Measurements from ENCODE around the gene MAPKAPK2.

Gene MAPKAPK2

DNA sequence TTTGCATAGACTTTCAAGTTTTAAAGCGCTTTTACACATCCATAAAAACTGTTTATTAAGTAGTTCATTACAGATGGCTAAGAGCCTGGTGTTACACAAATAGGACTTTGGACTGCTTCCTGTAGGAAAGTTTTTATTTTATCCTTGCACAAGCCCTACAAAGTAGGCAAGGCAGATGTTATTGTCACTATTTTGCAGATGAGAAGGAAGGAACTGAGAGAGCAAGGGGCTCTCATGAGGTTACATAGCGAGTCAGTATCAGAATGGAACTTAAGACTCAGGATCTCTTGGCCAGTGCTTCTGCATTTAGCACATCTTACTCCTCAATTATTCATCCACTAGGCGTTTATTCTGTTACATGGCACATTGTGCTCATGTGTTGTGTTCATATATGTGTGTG is 2.6 kb upstream of the MAPKAPK2 start:
- in situ Hi-C loops (cut with MboI; ENCODE audit: low sequenced_read_pairs), result no loop called here

DNA sequence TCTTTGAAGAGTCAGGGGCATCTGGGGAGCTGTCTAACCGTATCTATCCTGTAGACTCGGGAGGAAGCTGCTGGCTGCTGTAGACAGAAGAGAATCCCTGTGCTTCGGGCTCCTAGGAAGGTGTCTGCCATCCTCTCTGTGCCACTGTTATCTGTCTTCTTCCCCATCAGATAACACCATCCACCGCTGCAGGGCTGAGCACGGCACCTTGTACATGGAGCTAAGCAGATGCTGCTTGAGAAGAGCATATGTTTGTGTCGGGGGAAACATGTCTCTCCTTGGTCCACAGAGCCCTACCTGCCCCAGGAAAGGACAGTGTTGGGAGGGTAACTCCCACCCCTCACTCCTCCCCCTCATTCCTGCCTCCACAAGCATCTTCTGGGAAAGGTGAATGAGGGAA is 1.4 kb upstream of the MAPKAPK2 start:
- in situ Hi-C loops (cut with MboI; ENCODE audit: low sequenced_read_pairs), result no loop called here

DNA sequence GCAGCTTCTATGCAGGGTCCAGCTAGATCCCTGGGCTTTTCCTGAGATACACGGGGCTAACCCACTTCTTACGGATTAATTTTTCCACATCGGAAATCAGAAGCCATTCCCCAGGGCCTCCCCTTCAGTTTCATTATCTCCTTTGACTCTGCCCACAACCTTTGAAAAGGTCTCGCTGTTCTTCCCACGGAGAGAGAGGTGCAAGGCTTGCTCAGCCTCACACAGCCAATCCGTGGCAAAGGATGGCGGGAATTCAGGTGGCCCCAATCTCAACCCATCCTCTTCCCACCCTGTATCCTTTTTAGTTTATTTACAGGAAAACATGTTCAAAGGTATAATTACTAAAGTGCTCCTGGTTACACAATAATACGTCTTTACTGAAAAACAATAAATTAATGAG is 702 bp upstream of the MAPKAPK2 start:
- in situ Hi-C loops (cut with MboI; ENCODE audit: low sequenced_read_pairs), result no loop called here

DNA sequence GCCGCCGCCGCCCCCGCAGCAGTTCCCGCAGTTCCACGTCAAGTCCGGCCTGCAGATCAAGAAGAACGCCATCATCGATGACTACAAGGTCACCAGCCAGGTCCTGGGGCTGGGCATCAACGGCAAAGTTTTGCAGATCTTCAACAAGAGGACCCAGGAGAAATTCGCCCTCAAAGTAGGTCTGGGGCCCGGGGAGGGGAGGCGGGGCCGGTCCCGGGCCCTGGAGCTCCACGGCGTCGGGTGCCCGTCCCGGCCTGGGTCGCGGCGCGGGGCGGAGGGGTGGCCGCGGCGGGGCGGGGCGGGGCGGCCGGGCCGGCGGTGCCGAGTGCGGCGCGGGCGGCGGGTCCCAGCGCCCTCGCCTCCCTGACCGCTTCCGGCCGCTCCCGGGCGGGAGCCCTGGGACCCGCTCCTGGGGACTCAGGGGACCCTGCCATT is 646 bp downstream of the MAPKAPK2 start:
- in situ Hi-C loops (cut with MboI; ENCODE audit: low sequenced_read_pairs), result no loop called here

DNA sequence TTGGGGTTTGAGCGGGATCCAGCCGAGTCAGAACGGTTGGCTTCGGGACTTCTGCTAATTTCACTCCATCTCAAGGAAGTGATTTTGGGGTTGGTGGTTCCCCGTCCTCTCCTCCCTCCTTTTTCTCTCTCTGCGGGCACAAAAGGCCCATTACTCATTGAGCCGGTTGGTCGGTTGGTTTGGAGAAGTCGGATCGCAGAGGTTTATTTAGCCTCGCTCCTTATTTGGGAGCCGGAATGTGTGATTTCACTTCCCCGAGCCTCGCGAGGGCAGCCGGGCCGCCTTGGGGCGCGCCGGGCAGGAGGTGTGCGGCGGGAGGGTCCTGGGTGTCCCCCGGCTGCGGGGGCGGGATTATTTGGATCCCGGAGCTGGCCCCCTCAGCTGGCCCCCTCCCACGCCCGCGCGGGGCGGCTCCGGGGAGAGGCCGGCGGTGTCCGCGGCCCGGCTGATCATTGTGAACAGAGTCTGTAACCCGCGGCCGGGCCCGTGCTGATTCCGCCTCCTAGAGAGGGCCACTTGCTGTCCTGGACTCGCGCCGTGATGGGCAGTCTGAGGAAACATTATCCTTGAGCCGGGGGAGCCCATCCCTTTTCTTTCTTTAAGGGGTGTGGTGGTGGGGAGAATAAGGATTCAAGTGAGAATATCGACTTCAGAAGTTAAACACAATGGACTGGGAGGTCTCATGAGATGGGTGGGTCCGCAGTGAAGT is 1.2 kb downstream of the MAPKAPK2 start:
- in situ Hi-C loops (cut with MboI; ENCODE audit: low sequenced_read_pairs), result no loop called here

DNA sequence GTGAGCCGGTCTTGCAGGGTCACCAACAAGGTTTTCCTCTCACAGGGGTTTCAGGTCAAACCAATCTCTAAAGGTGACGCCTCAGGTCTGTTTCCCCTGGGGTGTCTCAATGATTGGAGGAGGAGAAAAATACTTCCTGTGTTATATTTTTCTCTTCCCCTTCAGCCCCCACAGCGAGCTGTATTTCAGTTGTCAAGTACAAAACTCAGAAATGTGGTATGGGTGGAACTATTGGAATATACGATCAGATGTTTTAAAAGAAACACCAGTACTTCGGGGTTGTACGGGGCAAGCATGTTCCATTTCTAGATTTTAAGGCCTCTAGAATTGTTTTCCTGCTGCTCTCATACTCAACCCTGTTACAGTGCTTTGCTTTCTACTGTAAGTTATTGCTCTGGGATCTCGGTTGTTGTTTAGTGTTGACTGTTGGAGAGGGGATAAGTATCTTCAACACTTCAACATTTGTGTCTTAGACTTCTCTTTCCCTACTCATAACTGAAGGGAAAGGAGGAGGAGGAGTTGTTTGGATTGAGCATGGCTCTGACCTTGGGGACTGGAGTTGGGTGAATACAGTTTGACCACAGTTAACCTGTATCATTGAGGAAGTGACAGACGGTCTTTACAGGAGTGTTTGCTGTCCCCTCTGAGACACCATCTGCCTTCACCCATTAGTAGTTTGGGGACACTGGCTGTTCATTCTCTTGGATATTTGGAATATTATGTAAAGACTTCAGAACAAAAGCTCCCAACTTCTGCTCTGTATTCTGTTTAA is 2.0 kb downstream of the MAPKAPK2 start:
- in situ Hi-C loops (cut with MboI; ENCODE audit: low sequenced_read_pairs), result no loop called here

DNA sequence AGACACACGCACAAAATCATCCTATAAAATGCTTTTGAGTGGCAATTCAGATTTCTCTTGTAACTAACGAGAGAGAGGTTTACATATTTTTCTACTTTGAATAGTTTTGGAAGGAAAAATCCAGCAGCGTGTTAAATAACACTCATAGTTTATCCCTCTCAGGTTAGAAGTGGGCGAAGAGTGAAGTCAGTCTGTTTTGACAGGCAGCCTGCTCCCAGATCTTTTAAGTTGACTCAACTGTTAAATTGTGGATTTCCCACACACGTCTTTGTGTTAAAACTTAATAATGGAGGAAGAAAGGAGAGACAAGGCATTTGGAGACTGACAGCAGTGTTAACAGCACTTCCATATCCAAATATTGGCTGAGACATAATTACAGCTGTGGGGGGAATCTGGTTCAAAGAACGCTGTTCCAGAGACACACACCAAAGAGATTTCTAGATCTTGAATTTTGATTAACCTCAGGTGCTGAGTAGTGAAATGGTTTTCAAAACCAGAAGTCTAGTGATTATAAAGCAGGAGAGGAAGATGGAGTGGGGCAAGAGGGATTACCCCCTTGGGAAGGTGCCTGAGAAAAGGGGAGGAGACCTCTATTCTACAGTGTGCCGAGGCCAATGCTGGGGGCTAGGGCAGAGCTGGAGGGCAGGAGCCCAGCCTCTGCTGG is 2.7 kb downstream of the MAPKAPK2 start:
- in situ Hi-C loops (cut with MboI; ENCODE audit: low sequenced_read_pairs), result no loop called here

DNA sequence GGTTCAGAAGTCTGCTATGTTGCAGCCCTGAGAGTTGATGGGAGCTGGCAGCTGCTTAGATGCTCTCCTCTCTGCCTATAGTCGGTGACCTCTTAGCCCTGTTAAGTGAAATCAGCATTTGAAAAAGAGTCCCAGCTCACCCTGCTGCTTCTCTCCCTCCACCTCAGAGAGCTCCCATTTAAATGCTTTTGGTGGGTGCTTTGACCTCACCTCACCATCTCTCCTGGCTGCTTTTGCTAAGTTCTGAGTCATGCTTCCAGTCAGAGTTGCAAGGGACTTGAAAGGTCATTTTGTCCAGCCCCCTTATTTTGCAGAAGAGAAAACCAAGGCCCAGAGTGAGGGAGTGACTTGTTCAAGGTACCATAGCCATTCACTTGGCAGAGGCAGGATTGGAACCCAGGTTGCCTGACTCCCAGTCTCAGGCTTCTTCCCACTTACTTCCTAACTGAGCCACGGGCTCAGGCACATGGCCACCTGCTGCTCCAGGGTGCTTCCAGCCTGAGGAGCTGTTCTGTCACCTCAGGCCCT is 3.3 kb downstream of the MAPKAPK2 start:
- in situ Hi-C loops (cut with MboI; ENCODE audit: low sequenced_read_pairs), result no loop called here

DNA sequence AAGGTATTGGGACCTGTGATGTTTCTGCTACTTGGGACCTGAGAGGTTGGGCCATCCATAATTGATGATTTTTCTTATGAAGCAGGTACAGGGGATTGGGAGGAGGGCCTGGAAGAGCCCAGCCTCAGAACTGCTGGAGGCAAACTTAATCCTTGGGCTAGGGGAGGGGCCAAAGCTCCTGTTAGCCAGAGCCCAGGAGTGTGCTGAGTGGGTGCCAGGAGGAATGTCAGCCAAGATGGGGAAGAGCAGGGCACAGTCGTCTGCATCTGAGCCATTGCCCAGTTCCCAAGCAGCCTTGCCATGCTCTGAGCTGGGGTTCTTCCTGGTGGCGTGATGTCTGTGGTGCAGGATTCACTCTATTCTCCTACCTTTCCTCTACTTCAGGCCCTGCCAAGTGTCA is 5.8 kb downstream of the MAPKAPK2 start:
- in situ Hi-C loops (cut with MboI; ENCODE audit: low sequenced_read_pairs), result no loop called here

DNA sequence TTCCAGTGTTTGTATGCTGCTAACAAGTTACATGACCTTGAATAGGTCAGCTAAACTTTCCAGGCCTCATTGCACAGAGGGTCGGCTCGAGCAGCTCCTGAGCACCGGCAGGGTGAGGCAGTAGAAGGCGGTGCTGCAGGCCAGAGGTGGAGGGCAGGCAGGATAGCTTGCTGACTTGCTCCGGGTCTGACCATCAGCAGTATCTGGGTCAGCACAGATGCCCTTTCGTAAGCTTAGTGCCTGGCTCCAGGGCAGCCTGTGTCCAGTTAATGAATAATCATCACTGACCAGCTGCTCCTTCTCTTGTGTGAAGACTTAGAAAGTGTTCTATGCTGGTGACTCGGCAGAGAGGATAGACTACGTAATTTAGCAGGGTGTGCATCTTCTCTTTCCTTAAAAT is 6.9 kb downstream of the MAPKAPK2 start:
- in situ Hi-C loops (cut with MboI; ENCODE audit: low sequenced_read_pairs), result no loop called here

DNA sequence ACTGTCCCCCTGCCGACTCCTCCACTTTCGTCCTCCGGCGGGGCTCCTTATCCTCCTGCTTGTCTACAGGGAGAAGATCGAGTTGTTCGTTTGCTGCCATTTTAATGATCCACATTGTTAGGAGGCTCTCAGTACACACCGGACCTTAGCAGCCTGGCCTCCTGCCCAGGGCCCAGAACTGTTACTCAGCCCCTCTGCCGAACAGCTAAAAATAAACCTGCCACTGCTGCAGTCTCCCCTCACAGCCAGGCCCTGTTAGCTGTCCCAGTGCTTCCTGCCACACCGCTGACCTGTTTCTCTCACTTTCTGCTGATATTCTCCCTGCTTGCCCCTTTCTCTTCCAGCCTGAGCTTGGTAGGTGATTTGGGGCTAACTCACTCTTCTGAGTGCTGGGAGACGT is 8.3 kb downstream of the MAPKAPK2 start:
- in situ Hi-C loops (cut with MboI; ENCODE audit: low sequenced_read_pairs), result no loop called here

DNA sequence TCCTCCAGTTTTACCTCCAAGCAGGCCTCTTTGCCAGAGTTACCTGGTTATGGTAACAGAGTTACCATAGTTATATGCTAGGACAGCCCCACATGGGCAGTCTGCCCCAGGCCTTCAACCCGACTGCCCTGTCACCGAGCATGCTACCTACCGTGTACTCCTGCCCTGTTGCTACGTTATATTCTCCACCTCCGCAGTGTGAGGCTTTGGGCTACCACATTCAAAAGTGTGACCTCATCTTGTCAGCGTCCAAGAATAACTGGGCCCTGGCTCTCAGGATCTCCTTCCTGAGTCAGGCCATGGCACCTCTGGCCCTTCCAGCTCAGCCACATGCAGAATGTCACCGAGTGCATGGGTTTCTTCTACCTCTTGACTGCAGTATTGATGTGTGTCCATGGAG is 8.9 kb downstream of the MAPKAPK2 start:
- in situ Hi-C loops (cut with MboI; ENCODE audit: low sequenced_read_pairs), result no loop called here

DNA sequence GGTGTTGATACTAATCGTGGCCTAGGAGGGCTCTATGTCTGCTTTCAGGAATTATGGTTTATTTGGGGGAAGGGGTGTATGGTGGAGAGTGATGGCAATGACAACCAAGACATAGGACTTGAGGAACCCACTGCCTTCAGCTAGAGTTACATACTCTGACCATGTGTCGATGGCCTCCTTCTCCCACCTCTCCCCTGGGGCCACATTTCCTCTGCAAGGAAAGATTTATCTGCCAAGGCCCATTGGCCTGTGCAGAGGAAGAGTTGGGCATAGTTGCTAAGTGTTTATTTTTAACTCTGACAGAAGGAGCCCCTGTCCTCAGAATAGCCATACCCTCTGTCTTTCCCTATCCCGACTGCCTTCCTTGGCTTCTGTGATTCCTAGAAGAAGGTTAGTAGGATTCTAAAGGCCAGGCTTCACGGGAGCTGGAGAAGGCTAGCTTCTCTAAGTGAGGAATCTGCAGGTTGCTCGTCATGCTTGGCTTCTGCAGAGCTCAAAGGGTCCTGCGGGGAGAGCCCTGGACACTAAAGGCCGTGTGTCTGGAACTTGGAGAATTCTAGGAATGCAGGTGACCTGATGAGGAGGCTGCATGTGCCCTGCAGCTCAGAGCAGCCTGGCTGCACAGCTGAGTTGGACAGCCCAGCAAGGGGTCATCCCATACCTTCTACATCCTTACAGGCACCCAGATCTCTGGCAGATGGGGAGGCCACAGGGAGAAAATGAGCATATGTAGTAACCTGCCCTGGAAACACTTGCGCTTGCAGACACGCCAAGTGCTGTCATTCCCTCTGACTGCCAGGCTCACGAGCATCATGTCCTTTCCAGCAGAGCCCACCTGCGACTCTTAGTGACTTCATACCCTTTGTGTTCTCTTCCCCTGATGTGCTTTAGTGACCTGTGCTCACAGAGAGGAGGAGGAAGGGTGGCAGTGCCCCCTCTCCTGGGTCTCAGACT is 9.7 kb downstream of the MAPKAPK2 start:
- in situ Hi-C loops (cut with MboI; ENCODE audit: low sequenced_read_pairs), result no loop called here

DNA sequence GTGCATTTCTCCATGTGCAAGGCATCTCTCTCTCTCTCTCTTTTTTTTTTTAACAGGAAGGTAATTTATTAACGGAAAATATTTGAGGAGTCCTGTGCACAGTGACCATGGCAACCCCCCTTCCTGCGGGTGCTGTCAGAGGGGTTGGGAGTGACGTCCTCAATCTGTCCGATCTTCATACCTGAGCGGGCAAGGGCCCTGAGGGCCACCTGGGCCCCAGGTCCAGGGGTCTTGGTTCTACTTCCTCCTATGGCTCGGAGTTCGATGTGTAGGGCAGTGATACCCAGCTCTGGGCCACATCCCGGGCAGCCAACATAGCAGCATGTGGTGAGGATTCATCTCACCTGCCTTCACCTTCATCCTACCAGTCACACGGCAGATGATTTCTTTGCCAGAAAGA is 11.0 kb downstream of the MAPKAPK2 start:
- in situ Hi-C loops (cut with MboI; ENCODE audit: low sequenced_read_pairs), result no loop called here

DNA sequence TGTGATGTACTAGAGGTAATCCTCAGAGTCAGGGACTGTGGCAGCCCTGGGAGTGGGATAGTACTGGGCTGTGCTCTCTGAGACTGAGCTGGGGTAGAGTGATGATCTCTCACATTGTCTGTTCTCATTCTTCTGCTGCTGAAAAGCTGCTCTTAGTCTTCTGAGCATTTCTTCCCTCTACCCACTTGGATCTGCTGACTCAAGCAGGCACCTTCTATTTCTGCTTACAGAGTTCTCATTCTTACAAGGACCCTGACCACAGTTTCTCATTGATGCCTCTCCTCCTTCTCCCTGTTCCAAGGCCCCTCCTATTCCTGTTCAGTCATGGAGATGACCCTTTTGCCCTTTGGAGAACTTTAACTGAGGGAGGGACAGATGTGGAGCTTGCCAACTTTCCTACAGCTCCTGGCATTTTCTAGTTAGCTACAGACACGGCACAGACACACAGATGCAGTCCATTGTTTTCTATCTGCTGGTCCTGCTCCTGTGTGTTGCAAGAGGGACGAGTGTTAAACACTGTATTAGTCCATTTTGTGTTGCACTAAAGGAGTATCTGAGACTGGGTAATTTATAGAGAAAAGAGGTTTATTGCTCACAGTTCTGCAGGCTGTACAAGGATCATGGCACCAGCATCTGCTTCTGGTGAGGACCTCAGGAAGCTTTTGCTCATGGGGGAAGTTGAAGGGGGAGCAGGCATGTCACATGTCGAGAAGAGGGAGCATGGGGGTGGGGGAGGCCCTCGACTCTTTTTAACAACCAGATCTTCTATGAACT is 12.3 kb downstream of the MAPKAPK2 start:
- in situ Hi-C loops (cut with MboI; ENCODE audit: low sequenced_read_pairs), result no loop called here

DNA sequence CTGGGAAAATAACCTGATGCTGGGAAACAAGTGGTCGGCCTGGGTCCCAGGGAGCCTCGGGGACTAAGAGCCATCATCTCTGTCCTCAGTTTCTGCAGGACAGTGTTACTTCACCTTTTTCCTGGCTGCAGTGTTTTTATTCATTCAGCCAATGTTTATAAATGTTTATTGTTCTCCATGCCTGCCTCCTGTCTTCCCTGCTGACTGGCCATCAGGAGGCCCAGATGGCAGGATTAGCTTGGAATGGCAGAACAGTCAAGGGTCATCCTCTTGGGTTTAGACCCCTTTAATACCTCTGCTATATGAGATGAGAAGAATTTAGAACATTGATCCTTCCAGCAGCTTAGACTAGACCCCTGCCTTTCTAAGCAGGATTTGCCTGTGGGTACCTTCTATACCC is 13.3 kb downstream of the MAPKAPK2 start:
- in situ Hi-C loops (cut with MboI; ENCODE audit: low sequenced_read_pairs), result no loop called here

DNA sequence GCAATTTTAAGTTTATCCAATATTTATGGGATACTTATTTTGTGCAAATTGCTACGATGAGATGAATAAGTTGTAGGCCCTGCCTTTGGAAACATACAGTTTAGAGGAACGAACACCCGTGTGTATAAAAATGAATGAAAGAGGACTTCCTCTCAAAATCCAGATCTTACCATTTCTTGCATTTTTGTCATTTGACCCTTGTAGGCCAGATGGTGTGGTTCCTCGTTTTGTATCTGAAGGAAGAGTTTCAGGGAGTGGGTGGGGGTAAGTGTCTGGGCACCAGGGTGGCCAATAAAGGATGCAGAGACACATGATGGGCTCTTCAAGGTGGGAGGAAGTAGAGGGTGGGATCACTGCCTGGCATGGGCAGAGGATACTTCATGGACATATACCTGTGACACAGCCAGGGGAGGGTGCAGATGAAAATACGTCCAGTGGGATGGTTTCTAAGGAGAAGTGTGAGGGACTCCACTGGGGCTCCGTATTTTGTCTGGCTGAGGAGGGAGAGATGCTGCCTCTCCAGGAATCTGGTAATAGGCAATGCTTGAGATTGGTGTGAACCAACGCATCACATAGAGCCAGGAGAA is 14.4 kb downstream of the MAPKAPK2 start:
- in situ Hi-C loops (cut with MboI; ENCODE audit: low sequenced_read_pairs), result no loop called here

DNA sequence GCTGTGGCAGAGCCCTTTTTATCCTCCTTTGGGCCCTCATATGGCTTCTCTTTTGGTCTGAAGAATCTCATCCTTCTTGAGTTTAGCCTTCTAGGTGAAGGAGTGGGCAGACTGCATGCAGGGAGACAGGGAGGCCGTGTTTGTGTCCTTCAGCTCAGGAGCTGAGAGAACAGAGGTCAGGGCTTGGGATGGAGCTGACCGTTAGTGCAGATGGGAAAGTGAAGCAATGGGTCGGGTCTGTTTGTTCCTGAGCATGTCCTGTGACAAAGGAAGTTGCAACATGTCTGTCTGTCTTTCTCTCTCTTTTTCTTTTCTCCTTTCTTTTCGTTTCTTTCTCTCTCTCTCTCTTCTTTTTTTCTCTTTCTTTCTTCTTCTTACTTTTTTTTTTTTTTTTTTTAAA is 14.9 kb downstream of the MAPKAPK2 start:
- in situ Hi-C loops (cut with MboI; ENCODE audit: low sequenced_read_pairs), result no loop called here

DNA sequence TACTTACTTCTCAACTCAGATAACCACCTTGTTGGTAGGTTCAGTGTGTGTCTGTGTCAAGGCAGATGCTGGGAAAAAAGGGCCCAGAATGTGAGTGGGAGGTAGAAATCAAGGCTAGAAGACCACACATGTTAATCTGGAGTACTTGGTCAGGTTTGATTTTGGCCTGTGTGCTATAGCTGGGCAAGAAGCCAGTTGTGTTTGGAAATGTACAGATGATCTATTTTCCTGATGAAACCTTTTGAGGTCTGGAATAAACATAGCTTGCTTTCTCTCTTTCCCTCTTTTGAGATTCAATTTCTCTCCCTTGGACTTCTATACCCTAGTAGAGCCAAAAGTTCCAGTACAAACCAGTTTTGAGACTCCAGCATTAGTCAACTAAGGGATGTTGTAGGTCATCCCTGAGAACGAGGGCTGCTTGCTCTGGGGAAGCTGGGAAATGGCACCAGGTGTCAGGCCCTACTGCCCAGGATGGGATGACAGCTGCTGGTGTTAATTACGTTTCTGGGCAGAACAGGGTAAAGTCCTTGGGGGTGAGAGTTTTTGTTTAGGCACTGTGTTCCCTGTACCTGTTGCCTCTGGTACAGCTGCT is 15.8 kb downstream of the MAPKAPK2 start:
- in situ Hi-C loops (cut with MboI; ENCODE audit: low sequenced_read_pairs), result no loop called here

All from HL-60/S4 treated with phorbol 12-myristate 13-acetate at 8.2 ng/mL for 4 days and 3 days (cell line).